ENCODE results near the gene CAND2.
"Not testable (repeated sequence)": the region's sequence is repeated elsewhere in the genome, so short reads cannot be mapped to it uniquely, and the experiment has no call there.

Gene CAND2

GRCh38 chr3:12839156-12839946 is 42.9 kb downstream of the CAND2 start:
- in situ Hi-C loops (cut with HindIII; ENCODE audit: low sequenced_read_pairs) = no loop called here
- no peak for TF ChIP-seq CTCF (IDR thresholded peaks at IDR 0.05; ENCODE audit: low read depth, low read length, missing control alignments)
- no peak for DNase-seq (ENCODE audit: low read depth)
- peak overlapping the region; percentile 100 for H3K4me3 ChIP-seq (ENCODE audit: low read depth, low read length)

GRCh38 chr3:12840148-12840547 is 43.7 kb downstream of the CAND2 start:
- peak overlapping the region; percentile 100 for H3K4me3 ChIP-seq (ENCODE audit: low read depth, low read length)
- in situ Hi-C loops (cut with HindIII; ENCODE audit: low sequenced_read_pairs); DNase-seq (ENCODE audit: low read depth): not testable (repeated sequence)

- DNase-seq (ENCODE audit: low read depth) = no peak
- peak overlapping the region; percentile 100 for H3K4me3 ChIP-seq (ENCODE audit: low read depth, low read length)
- TF ChIP-seq CTCF (IDR thresholded peaks at IDR 0.05; ENCODE audit: low read depth, low read length, missing control alignments) = no peak
- in situ Hi-C loops (cut with HindIII; ENCODE audit: low sequenced_read_pairs) = no loop called here
Measured at GRCh38 chr3:12840591-12841148, 44.2 kb downstream of the CAND2 start.

GRCh38 chr3:12841149-12841969 is 44.9 kb downstream of the CAND2 start, which contains the start of gene RPL32:
TSS of gene RPL32 (minus strand) at chr3:12841565. CDS start at chr3:12840237, 1,328 bp downstream.
- peak; percentile 95 for DNase-seq (ENCODE audit: low read depth)
- in situ Hi-C loops (cut with HindIII; ENCODE audit: low sequenced_read_pairs) = no loop called here
- H3K4me3 ChIP-seq (ENCODE audit: low read depth, low read length) = peak within 1 kb of the TSS; percentile 100
- peak; percentile 78 for TF ChIP-seq CTCF (IDR thresholded peaks at IDR 0.05; ENCODE audit: low read depth, low read length, missing control alignments)

- in situ Hi-C loops (cut with HindIII; ENCODE audit: low sequenced_read_pairs) = no loop called here
- H3K4me3 ChIP-seq (ENCODE audit: low read depth, low read length) = no peak overlapping the region
- no peak for DNase-seq (ENCODE audit: low read depth)
- no peak for TF ChIP-seq CTCF (IDR thresholded peaks at IDR 0.05; ENCODE audit: low read depth, low read length, missing control alignments)
Measured at GRCh38 chr3:12841970-12842328, 45.5 kb downstream of the CAND2 start.

GRCh38 chr3:12842469-12842868 is 46.0 kb downstream of the CAND2 start:
- no peak overlapping the region for H3K4me3 ChIP-seq (ENCODE audit: low read depth, low read length)
- no peak for TF ChIP-seq CTCF (IDR thresholded peaks at IDR 0.05; ENCODE audit: low read depth, low read length, missing control alignments)
- in situ Hi-C loops (cut with HindIII; ENCODE audit: low sequenced_read_pairs) = no loop called here
- DNase-seq (ENCODE audit: low read depth) = no peak

All from astrocyte of the cerebellum (primary cell).